A673 (cell line): ENCODE measurements around the gene MAL.

Experiments
- CTCF ChIP-seq: fragments of 300-800, 200-600 bp; sonication (generic); conservative IDR thresholded peaks from 2 replicates; pipeline ENCODE4 v1.5.1; 2017; ENCODE audit warnings: low read depth, mild to moderate bottlenecking, antibody characterized with exemption, low read length, moderate library complexity, mixed read lengths
- EZH2 ChIP-seq: fragments of 200-600 bp; sonication (generic); IDR thresholded peaks from 2 replicates; pipeline ENCODE4 v1.6.1; 2017; ENCODE audit warnings: borderline replicate concordance, low read depth, mild to moderate bottlenecking, mixed read lengths, antibody characterized with exemption, low read length; ENCODE audit not compliant: poor library complexity, severe bottlenecking

GRCh38 chr2:94999431-94999883 is 26.1 kb upstream of the MAL start:
- TF ChIP-seq CTCF: no peak
- TF ChIP-seq EZH2: no peak
